Stomach smooth muscle (tissue), 2 donors: ENCODE data around the gene SNX11.

Experiments
- H3K27ac ChIP-seq: one replicate; pipeline ENCODE4 v1.7.0; 2013; ENCODE audit warnings: mild to moderate bottlenecking, low read length, inconsistent platforms
- H3K27me3 ChIP-seq, 2 donors: one replicate each; pipeline ENCODE4 v1.7.0; 2013; ENCODE audit warnings: low read length in 2 of 2; ENCODE audit not compliant: insufficient read depth in 2 of 2, control insufficient read depth in 1 of 2
- H3K36me3 ChIP-seq, 2 donors: one replicate each; pipeline ENCODE4 v1.7.0; 2013; ENCODE audit warnings: low read length in 2 of 2; ENCODE audit not compliant: control insufficient read depth in 2 of 2, insufficient read depth in 2 of 2
- H3K4me1 ChIP-seq: one replicate; pipeline ENCODE4 v1.7.0; 2013; ENCODE audit warnings: low read length; ENCODE audit not compliant: control insufficient read depth, insufficient read depth
- H3K4me3 ChIP-seq, 2 donors: one replicate each; pipeline ENCODE4 v1.7.0; 2013; ENCODE audit warnings: low read length in 2 of 2
- H3K9ac ChIP-seq, 2 donors: one replicate each; pipeline ENCODE4 v1.7.0; 2013; ENCODE audit warnings: low read length in 2 of 2, mild to moderate bottlenecking in 1 of 2
- H3K9me3 ChIP-seq, 2 donors: one replicate each; pipeline ENCODE4 v1.7.0; 2013; ENCODE audit warnings: low read length in 2 of 2; ENCODE audit not compliant: control insufficient read depth in 2 of 2
- donor health status: healthy.
- donor health status: Pancreatic carcinoma.

SNX11 gene

GRCh38 chr17:48162946-48163506 lies 55.5 kb downstream of the SNX11 start:
- no peak overlapping the region for H3K27ac ChIP-seq
- no peaks in the 10 kb centered on the region for H3K9me3 ChIP-seq
- H3K4me3 ChIP-seq, result no peak overlapping the region
- peaks cover 4 to 5% of the 10 kb centered on the region in 2 donors for H3K27me3 ChIP-seq
- H3K36me3 ChIP-seq, result no peaks in the 10 kb centered on the region
- no peaks in the 10 kb centered on the region for H3K4me1 ChIP-seq
- H3K9ac ChIP-seq, result no peak overlapping the region

GRCh38 chr17:48163809-48164208 lies 56.2 kb downstream of the SNX11 start:
- no peaks in the 10 kb centered on the region for H3K4me1 ChIP-seq
- H3K27me3 ChIP-seq, result peaks cover 4 to 5% of the 10 kb centered on the region in 2 donors
- no peak overlapping the region for H3K4me3 ChIP-seq
- H3K9ac ChIP-seq, result no peak overlapping the region
- H3K27ac ChIP-seq, result no peak overlapping the region
- no peaks in the 10 kb centered on the region for H3K36me3 ChIP-seq
- H3K9me3 ChIP-seq, result no peaks in the 10 kb centered on the region

GRCh38 chr17:48169926-48170325 lies 62.4 kb downstream of the SNX11 start:
- Histone ChIP-seq H3K27me3 (peaks cover 2 to 5% of the 10 kb centered on the region in 2 donors), H3K4me3 (no peak overlapping the region), H3K9me3 (no peaks in the 10 kb centered on the region), H3K4me1 (no peaks in the 10 kb centered on the region), H3K9ac (no peak overlapping the region), H3K27ac (no peak overlapping the region), H3K36me3 (no peaks in the 10 kb centered on the region)
